ENCODE measurements around the gene ECT2L. TPM values are rescaled to one million over a fixed set of nuclear protein-coding genes. Genes with fewer than 3 reads are reported as not detected.

ECT2L gene
- total and polyA plus RNA-seq, 8 donors: 0.03 to 0.05 (median 0.03) TPM; not detected in 5

DNA sequence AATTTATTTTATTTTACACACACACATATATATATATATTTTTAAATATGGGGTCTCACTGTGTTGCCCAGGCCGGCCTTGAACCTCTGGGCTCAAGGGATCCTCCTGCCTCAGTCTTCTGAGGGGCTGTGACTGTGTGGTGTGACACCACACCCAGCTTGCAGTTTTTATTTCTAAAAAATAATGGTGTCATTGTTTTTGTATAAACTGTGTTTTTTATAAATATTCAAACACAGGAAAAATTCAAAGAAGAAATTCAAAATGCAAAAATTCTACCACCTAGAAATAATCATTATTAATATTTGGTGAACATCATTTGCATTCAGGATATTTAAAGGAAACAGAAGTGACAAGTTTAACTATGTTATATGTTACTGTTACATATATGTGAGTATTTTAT is 19.2 kb upstream of the ECT2L start:
- Histone ChIP-seq H3K4me1 (peaks cover 3 to 13% (median 6%) of the 10 kb centered on the region in 3 donors), H3K27ac (no peak overlapping the region), H3K27me3 (no peaks in the 10 kb centered on the region), H3K36me3 (no peaks in the 10 kb centered on the region), H3K9me3 (no peaks in the 10 kb centered on the region), H3K4me3 (no peak overlapping the region)
- intact Hi-C loops (cut with DNase I): no loop called here
- DNase-seq (no peak), FAIRE-seq (no peak), ATAC-seq (no peak)
- WGBS, 2 donors: 92 to 96% methylated on average over 1 of the region's 1 CpG
- TF ChIP-seq, protein P1, sequence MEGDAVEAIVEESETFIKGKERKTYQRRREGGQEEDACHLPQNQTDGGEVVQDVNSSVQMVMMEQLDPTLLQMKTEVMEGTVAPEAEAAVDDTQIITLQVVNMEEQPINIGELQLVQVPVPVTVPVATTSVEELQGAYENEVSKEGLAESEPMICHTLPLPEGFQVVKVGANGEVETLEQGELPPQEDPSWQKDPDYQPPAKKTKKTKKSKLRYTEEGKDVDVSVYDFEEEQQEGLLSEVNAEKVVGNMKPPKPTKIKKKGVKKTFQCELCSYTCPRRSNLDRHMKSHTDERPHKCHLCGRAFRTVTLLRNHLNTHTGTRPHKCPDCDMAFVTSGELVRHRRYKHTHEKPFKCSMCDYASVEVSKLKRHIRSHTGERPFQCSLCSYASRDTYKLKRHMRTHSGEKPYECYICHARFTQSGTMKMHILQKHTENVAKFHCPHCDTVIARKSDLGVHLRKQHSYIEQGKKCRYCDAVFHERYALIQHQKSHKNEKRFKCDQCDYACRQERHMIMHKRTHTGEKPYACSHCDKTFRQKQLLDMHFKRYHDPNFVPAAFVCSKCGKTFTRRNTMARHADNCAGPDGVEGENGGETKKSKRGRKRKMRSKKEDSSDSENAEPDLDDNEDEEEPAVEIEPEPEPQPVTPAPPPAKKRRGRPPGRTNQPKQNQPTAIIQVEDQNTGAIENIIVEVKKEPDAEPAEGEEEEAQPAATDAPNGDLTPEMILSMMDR (IDR thresholded peaks at IDR 0.05): no peak

DNA sequence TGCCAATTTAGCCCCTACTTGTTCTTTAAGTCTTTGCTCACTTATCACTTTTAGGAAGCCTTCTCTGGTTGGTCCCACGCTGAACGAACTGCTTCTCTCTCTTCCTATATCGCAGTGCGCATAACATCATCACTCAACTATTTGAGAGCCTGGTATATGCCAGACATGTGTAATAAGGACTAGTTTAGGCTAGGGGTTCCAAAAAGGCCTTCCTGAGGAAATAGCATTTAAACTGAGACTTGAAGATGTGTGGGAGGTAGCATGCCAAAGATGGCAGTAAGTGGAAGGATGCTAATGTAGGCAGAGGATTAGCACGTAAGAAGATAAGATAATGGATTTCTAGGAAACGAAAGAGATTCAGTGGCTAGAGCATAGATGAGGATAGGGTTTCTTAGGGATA is 17.6 kb upstream of the ECT2L start:
- ATAC-seq: no peak
- DNase-seq: no peak
- H3K9me3 ChIP-seq: no peaks in the 10 kb centered on the region
- no peak overlapping the region for H3K4me3 ChIP-seq
- H3K27ac ChIP-seq: no peak overlapping the region
- intact Hi-C loops (cut with DNase I): no loop called here
- no peaks in the 10 kb centered on the region for H3K36me3 ChIP-seq
- peaks cover 0 to 8% (median 6%) of the 10 kb centered on the region in 3 donors for H3K4me1 ChIP-seq
- no peaks in the 10 kb centered on the region for H3K27me3 ChIP-seq
- TF ChIP-seq, protein P1 (IDR thresholded peaks at IDR 0.05): no peak
- 90 to 91% methylated on average over 6 of the region's 6 CpGs for WGBS, 2 donors
- FAIRE-seq: no peak

DNA sequence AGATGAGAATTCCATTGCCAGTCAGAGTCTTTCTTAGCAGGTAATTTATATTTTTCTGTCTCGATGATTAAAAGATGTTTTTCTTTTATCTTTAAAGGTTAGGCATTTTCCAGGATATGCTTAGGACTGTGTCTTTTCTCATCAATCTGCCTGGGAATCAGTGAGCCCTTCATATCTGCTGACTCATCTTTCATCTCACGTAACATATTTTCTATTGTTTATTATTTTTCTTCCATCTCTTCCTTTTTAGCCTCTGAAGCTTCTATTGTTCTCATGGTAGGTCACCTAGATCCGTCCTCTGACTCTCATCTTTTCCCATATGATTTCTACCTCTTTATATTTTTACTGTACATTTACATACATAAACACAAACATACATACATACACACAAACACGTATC is 13.6 kb upstream of the ECT2L start:
- ATAC-seq: no peak
- 79 to 82% methylated on average over 4 of the region's 4 CpGs for WGBS, 2 donors
- H3K27ac ChIP-seq: no peak overlapping the region

DNA sequence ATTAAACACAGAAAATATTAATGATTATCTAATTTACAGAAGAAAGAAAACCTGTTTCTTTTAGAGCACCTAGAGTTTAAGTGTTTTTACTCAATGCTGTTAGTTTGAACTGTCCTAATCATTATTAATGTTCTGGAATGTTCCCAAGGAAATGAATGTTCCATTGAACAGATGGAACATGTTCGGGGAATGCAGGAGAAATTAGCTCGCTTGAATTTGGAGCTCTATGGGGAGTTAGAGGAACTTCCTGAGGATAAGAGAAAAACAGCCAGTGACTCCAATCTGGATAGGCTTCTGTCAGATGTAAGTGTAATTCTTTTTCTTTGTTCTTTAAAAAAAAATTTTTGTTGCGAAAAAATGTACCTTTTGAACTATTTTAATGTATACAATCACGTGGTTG is 10.8 kb upstream of the ECT2L start:
- TF ChIP-seq, protein P1 (IDR thresholded peaks at IDR 0.05): no peak
- no peak overlapping the region for H3K4me3 ChIP-seq
- DNase-seq: no peak
- H3K9me3 ChIP-seq: no peaks in the 10 kb centered on the region
- intact Hi-C loops (cut with DNase I): no loop called here
- no peak for FAIRE-seq
- no peak for ATAC-seq
- no peaks in the 10 kb centered on the region for H3K4me1 ChIP-seq
- H3K36me3 ChIP-seq: peaks cover 0 to 9% (median 0%) of the 10 kb centered on the region in 3 donors
- WGBS, 2 donors: 66 to 71% methylated on average over 4 of the region's 4 CpGs
- no peaks in the 10 kb centered on the region for H3K27me3 ChIP-seq
- H3K27ac ChIP-seq: no peak overlapping the region

More for the DNA sequence above, 13.6 kb upstream of the ECT2L start:
- DNase-seq: no peak
- no peaks in the 10 kb centered on the region for H3K9me3 ChIP-seq
- TF ChIP-seq, protein P1 (IDR thresholded peaks at IDR 0.05): no peak
- no peak for FAIRE-seq
- H3K36me3 ChIP-seq: peaks cover 0 to 5% (median 0%) of the 10 kb centered on the region in 3 donors
- intact Hi-C loops (cut with DNase I): no loop called here
- H3K27me3 ChIP-seq: no peaks in the 10 kb centered on the region
- no peaks in the 10 kb centered on the region for H3K4me1 ChIP-seq
- no peak overlapping the region for H3K4me3 ChIP-seq

DNA sequence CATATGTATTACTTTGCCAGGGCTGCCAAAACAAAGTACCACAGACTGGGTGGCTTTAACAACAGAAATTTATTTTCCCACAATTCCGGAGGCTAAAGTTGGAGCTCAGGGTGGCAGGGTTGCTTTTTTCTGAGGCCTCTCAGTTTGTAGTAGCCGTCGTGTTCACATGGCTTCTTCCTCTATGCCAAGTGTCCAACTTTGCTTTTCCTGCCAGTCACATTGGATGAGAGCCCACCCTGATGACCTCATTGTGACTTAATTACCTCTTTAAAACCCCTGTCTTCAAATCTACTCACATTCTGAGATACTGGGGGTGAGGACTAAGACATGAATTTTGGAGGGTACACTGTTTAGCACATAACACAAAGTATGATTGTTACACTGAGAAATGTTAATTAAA is 9.9 kb upstream of the ECT2L start:
- no peak for FAIRE-seq
- no peak for DNase-seq
- no peaks in the 10 kb centered on the region for H3K9me3 ChIP-seq
- H3K4me1 ChIP-seq: no peaks in the 10 kb centered on the region
- WGBS, 2 donors: 77 to 84% methylated on average over 3 of the region's 3 CpGs
- intact Hi-C loops (cut with DNase I): no loop called here
- peaks cover 0 to 9% (median 0%) of the 10 kb centered on the region in 3 donors for H3K36me3 ChIP-seq
- ATAC-seq: no peak
- no peak overlapping the region for H3K27ac ChIP-seq
- TF ChIP-seq, protein P1 (IDR thresholded peaks at IDR 0.05): no peak
- no peaks in the 10 kb centered on the region for H3K27me3 ChIP-seq
- H3K4me3 ChIP-seq: no peak overlapping the region

Data from pancreas (tissue), 10 donors.